K562 (cell line): ENCODE data around the gene IL10. TPM values are rescaled to one million over a fixed set of nuclear protein-coding genes. Genes with fewer than 3 reads are reported as not detected.

Source experiments
- ATAC-seq: fragments of 200-7000 bp; cut with Tn5 transposase; 3 replicates; pipeline ENCODE4 v1.9.1; 2020; ENCODE audit warnings: moderate library complexity
- BruUV-seq: library from RNA; stranded (reverse); fragments of 400-500 nt; replicated peaks from 2 replicates; lab custom pipeline; 2021; lab: Mats Ljungman, UMichigan
- CTCF ChIA-PET: fragments of 300-600 bp; formaldehyde crosslinking; extraction: SDS; loops from one replicate; lab custom pipeline; 2021; ENCODE audit warnings: low intra/inter-chr PET ratio; lab: Yijun Ruan, JAX
- POLR2A ChIA-PET: fragments of 300-600, 350-650 bp; sonication (Branson Sonifier 250); formaldehyde crosslinking; extraction: SDS; loops from one replicate; lab custom pipeline; 2021; ENCODE audit warnings: antibody characterized with exemption, inconsistent platforms; lab: Yijun Ruan, JAX
- DNase-seq, 4 experiments: peaks; one replicate each; pipeline versions ENCODE4 v3.0.0 to v3.0.0-alpha.2; 2011 to 2018; ENCODE audit warnings: low spot score in 3 of 4, mixed read lengths in 3 of 4; ENCODE audit errors: extremely low read depth in 1 of 4
- FAIRE-seq: peaks from 2 replicates; lab custom pipeline; 2011; peaks lifted over from hg19 to GRCh38; lab: Jason Lieb, UNC
- H2AFZ ChIP-seq: 2 replicates; pipeline ENCODE4 v1.6.0; 2011; ENCODE audit warnings: low read depth, low read length, control low read depth, inconsistent platforms
- H3K27ac ChIP-seq: fragments of 200-600 bp; 3 replicates; pipeline ENCODE4 v1.8.0; 2011; ENCODE audit warnings: low read depth, mild to moderate bottlenecking, control low read depth, inconsistent platforms, low read length, moderate library complexity, mixed read lengths; ENCODE audit errors: extremely low read depth
- H3K27me3 ChIP-seq, 2 experiments: fragments of 300-600 bp in 1 of 2; 2 replicates in 1 of 2; 3 replicates in 1 of 2; pipeline versions ENCODE4 v1.6.0 to v1.8.0; 2011; ENCODE audit warnings: inconsistent platforms in 2 of 2, low read length in 2 of 2, mild to moderate bottlenecking in 1 of 2, mixed read lengths in 1 of 2, moderate library complexity in 1 of 2; ENCODE audit not compliant: control insufficient read depth in 2 of 2, insufficient read depth in 2 of 2
- H3K36me3 ChIP-seq: fragments of 300-600 bp; 3 replicates; pipeline ENCODE4 v1.8.0; 2011; ENCODE audit warnings: mild to moderate bottlenecking, low read length, inconsistent platforms; ENCODE audit not compliant: control insufficient read depth, insufficient read depth
- H3K4me1 ChIP-seq, 2 experiments: fragments of 200-600 bp in 1 of 2; replicated peaks in 1 of 2; 2 replicates in 1 of 2; 3 replicates in 1 of 2; pipeline versions ENCODE4 v1.5.1 to v1.8.0; 2011; ENCODE audit warnings: inconsistent platforms in 2 of 2, low read length in 2 of 2, mild to moderate bottlenecking in 1 of 2, mixed read lengths in 1 of 2, moderate library complexity in 1 of 2; ENCODE audit not compliant: control insufficient read depth in 2 of 2, insufficient read depth in 2 of 2
- H3K4me2 ChIP-seq: 2 replicates; pipeline ENCODE4 v1.6.1; 2011; ENCODE audit warnings: low read length, control low read depth, inconsistent platforms, mixed read lengths; ENCODE audit not compliant: insufficient read depth
- H3K4me3 ChIP-seq: fragments of 200-600 bp; sonication (generic), shearing (Covaris generic); 2 replicates; pipeline ENCODE4 v1.5.1; 2016; ENCODE audit warnings: control low read depth, inconsistent platforms
- H3K79me2 ChIP-seq: fragments of 200-600 bp; 3 replicates; pipeline ENCODE4 v1.8.0; 2011; ENCODE audit warnings: low read length, inconsistent platforms; ENCODE audit not compliant: control insufficient read depth, insufficient read depth
- H3K9ac ChIP-seq, 2 experiments: 2 replicates each; pipeline versions ENCODE4 v1.6.0 to v1.6.1; 2011; ENCODE audit warnings: low read depth in 2 of 2, low read length in 2 of 2, control low read depth in 1 of 2, inconsistent platforms in 1 of 2, mild to moderate bottlenecking in 1 of 2, mixed read lengths in 1 of 2; ENCODE audit not compliant: insufficient read depth in 1 of 2
- H3K9me1 ChIP-seq: one replicate; pipeline ENCODE4 v1.6.0; 2011; ENCODE audit warnings: inconsistent platforms, mild to moderate bottlenecking, low read length, moderate library complexity; ENCODE audit not compliant: control insufficient read depth, insufficient read depth
- H3K9me3 ChIP-seq: replicated peaks from 2 replicates; pipeline ENCODE4 v1.5.1; 2011; ENCODE audit warnings: low read depth, low read length, inconsistent platforms; ENCODE audit not compliant: control insufficient read depth, insufficient read depth
- H4K20me1 ChIP-seq: replicated peaks from 2 replicates; pipeline ENCODE4 v1.6.1; 2011; ENCODE audit warnings: low read length, inconsistent platforms, mixed read lengths; ENCODE audit not compliant: control insufficient read depth, insufficient read depth
- CAMTA2 ChIP-seq: fragments of 250-450 bp; sonication (Bioruptor Pico); conservative IDR thresholded peaks from 2 replicates; pipeline ENCODE4 v1.5.1; 2022
- CBFA2T3 ChIP-seq: fragments of 450-650 bp; IDR thresholded peaks from 2 replicates; pipeline ENCODE4 v1.6.1; 2017
- FOXJ3 ChIP-seq: sonication (generic); formaldehyde crosslinking; IDR thresholded peaks from 2 replicates; pipeline ENCODE4 v1.4.0; 2020; ENCODE audit warnings: mild to moderate bottlenecking, missing genetic modification reagents
- GATA2 ChIP-seq: sonication (generic); formaldehyde crosslinking; IDR thresholded peaks from 2 replicates; pipeline ENCODE4 v1.4.0; 2020; ENCODE audit warnings: mild to moderate bottlenecking, missing genetic modification reagents
- ID3 ChIP-seq, 2 experiments: fragments of 250-450 bp in 1 of 2; fragments of 450-650 bp in 1 of 2; sonication (Bioruptor Pico) in 1 of 2; IDR thresholded peaks; 2 replicates each; pipeline versions ENCODE4 v1.6.1 to v1.8.0; 2016 to 2021; ENCODE audit warnings: mild to moderate bottlenecking in 2 of 2, moderate library complexity in 2 of 2, missing compliant biosample characterization in 1 of 2, missing genetic modification characterization in 1 of 2
- LARP7 ChIP-seq: fragments of 450-650 bp; IDR thresholded peaks from 2 replicates; pipeline ENCODE4 v1.6.1; 2016
- MEIS2 ChIP-seq: fragments of 450-650 bp; IDR thresholded peaks from 2 replicates; pipeline ENCODE4 v1.6.1; 2014; ENCODE audit warnings: mild to moderate bottlenecking; ENCODE audit not compliant: partially characterized antibody
- MIER1 ChIP-seq: fragments of 450-650 bp; IDR thresholded peaks from 2 replicates; pipeline ENCODE4 v1.6.1; 2016; ENCODE audit warnings: antibody characterized with exemption, mild to moderate bottlenecking, low read depth
- SMARCA4 ChIP-seq: fragments of 450-650 bp; IDR thresholded peaks from 2 replicates; pipeline ENCODE4 v1.6.1; 2016
- TCF15 ChIP-seq: fragments of 250-450 bp; sonication (Bioruptor Pico); IDR thresholded peaks from 2 replicates; pipeline ENCODE4 v1.8.0; 2022; ENCODE audit warnings: moderate library complexity, mild to moderate bottlenecking, inconsistent platforms
- TCF3 ChIP-seq: sonication (generic); formaldehyde crosslinking; IDR thresholded peaks from 2 replicates; pipeline ENCODE4 v1.4.0; 2020; ENCODE audit warnings: mild to moderate bottlenecking, missing genetic modification reagents
- ZFP30 ChIP-seq: fragments of 250-450 bp; sonication (Bioruptor Pico); IDR thresholded peaks from 2 replicates; pipeline ENCODE4 v1.8.0; 2022; ENCODE audit warnings: moderate library complexity, mild to moderate bottlenecking, inconsistent platforms, borderline replicate concordance
- ZFP36 ChIP-seq: fragments of 150-350 bp; IDR thresholded peaks from 2 replicates; pipeline ENCODE4 v1.6.1; 2018; ENCODE audit warnings: low read length, low read depth; ENCODE audit not compliant: partially characterized antibody
- ZNF143 ChIP-seq: sonication (generic); formaldehyde crosslinking; IDR thresholded peaks from 2 replicates; pipeline ENCODE4 v1.9.0; 2022; ENCODE audit warnings: mild to moderate bottlenecking, missing genetic modification reagents
- ZNF408 ChIP-seq: fragments of 250-450 bp; sonication (Bioruptor Pico); IDR thresholded peaks from 2 replicates; pipeline ENCODE4 v1.4.0; 2020; ENCODE audit warnings: low read depth, mild to moderate bottlenecking, moderate library complexity
- WGBS: fragments of 100-300 bp; shearing (Covaris generic); methylation state at CpG from one replicate; pipeline ENCODE4 v1.1.6; 2016; ENCODE audit warnings: low coverage, mixed read lengths; ENCODE audit not compliant: insufficient coverage; ENCODE audit errors: missing lambda C conversion rate; 5-methylcytosine and 5-hydroxymethylcytosine counted together
- in situ Hi-C: fragments of 300-500 bp; cut with MboI; formaldehyde crosslinking; loops from 4 replicates; pipeline ENCODE4 v1.15.0; 2018; ENCODE audit warnings: inconsistent platforms, mixed read lengths
- intact Hi-C: fragments of 100-400 bp; cut with micrococcal nuclease; formaldehyde crosslinking; loops from 2 replicates; pipeline ENCODE4 v1.14.2; 2022
- polyA plus RNA-seq, 8 experiments: library from polyadenylated mRNA; depleted of rRNA in 4 of 8; stranded (reverse) in 5 of 8; unstranded in 3 of 8; fragments of >200 nt; fragmentation: Nextera tagmentation in 2 of 8; fragmentation: Illumina TruSeq in 1 of 8; extraction: Ambion mirVana in 2 of 8; extraction: Trizol in 1 of 8; gene quantifications; 2 replicates each; pipeline versions ENCODE4 v1.2.1 to v1.2.3, GENCODE V29; 2011 to 2014; ENCODE audit warnings: inconsistent platforms in 1 of 8, missing spikeins in 1 of 8
- total RNA-seq, 7 experiments: library from RNA; depleted of rRNA in 6 of 7; stranded (reverse); fragments of >200 nt in 6 of 7; fragmentation: Illumina TruSeq in 2 of 7; extraction: Trizol in 2 of 7; gene quantifications; 2 replicates each; pipeline versions ENCODE4 v1.2.1 to v1.2.3, GENCODE V29; 2011 to 2021; ENCODE audit warnings: low replicate concordance in 1 of 7

IL10 gene
- total and polyA plus RNA-seq, 9 of the 15 experiments (the other 6 are each of a cell fraction or from before 2014, with no cell fraction given): 0.29 TPM; not detected in 8

- Histone ChIP-seq H3K4me1 (peaks cover 6 to 33% of the 10 kb centered on the region in 2 experiments), H3K27me3 (peaks cover 18 to 49% of the 10 kb centered on the region in 2 experiments; a peak in 4 of 5 replicates), H3K9ac (no peak overlapping the region), H3K9me3 (no peaks in the 10 kb centered on the region), H3K4me3 (no peak overlapping the region), H3K9me1 (no peaks in the 10 kb centered on the region), H3K4me2 (no peak overlapping the region), H3K79me2 (no peaks in the 10 kb centered on the region), H2AFZ (no peak overlapping the region), H4K20me1 (no peaks in the 10 kb centered on the region), H3K27ac (no peak overlapping the region), H3K36me3 (no peaks in the 10 kb centered on the region)
- no TSS peak for BruUV-seq
- FAIRE-seq (no peak), DNase-seq (no peak), ATAC-seq (no peak)
- ChIA-PET CTCF (no interaction called here), POLR2A (interaction anchor here (0.5 to 1.6 kb wide), 4 partner anchors 8 to 97 kb away, joined by 3 to 5 read pairs (median 4); no protein-coding TSS in a partner anchor)
- in situ Hi-C loops: no loop called here
- intact Hi-C loops: no loop called here
- no peak for TF ChIP-seq SMARCA4
- WGBS: 31% methylated on average over 7 of the region's 7 CpGs
These were observed 3.0 kb downstream of the IL10 start for GRCh38 chr1:206769304-206769731.

GRCh38 chr1:206768472-206769303, 3.6 kb downstream of the IL10 start:
- H3K9me3 ChIP-seq: no peaks in the 10 kb centered on the region
- no peak for TF ChIP-seq ID3 (CRISPR knock-in tag; IDR thresholded peaks at IDR 0.05)
- TF ChIP-seq ID3 (tag; IDR thresholded peaks at IDR 0.05): peak; percentile 58; the same call in 1 of the 2 replicates
- no peak for TF ChIP-seq ZFP36
- TF ChIP-seq CBFA2T3: peak; percentile 45; the same call in 1 of the 2 replicates
- TF ChIP-seq MIER1: no peak
- no peak for TF ChIP-seq TCF15 (CRISPR knock-in tag)
- peak; percentile 68 for TF ChIP-seq TCF3 (CRISPR knock-in tag)
- TF ChIP-seq MEIS2: peak; percentile 32
- TF ChIP-seq ZFP30 (CRISPR knock-in tag): no peak
- no peak for TF ChIP-seq FOXJ3 (CRISPR knock-in tag)
- TF ChIP-seq GATA2 (CRISPR knock-in tag): peak; percentile 37; the same call in 1 of the 2 replicates
- no peak for TF ChIP-seq LARP7
- no peak for TF ChIP-seq ZNF408 (CRISPR knock-in tag)
- TF ChIP-seq ZNF143 (CRISPR knock-in tag): no peak
- TF ChIP-seq CAMTA2: no peak

More at GRCh38 chr1:206768472-206769303, 3.6 kb downstream of the IL10 start:
- 42% methylated on average over 14 of the region's 14 CpGs for WGBS
- DNase-seq (peak in 1 of 4 experiments; percentile 22), FAIRE-seq (no peak), ATAC-seq (no peak)
- Histone ChIP-seq H3K79me2 (no peaks in the 10 kb centered on the region), H4K20me1 (no peaks in the 10 kb centered on the region), H3K4me1 (peaks cover 6 to 33% of the 10 kb centered on the region in 2 experiments), H3K4me3 (no peak overlapping the region), H3K27me3 (peaks cover 13 to 43% of the 10 kb centered on the region in 2 experiments; a peak in 4 of 5 replicates), H3K36me3 (no peaks in the 10 kb centered on the region), H3K9me1 (no peaks in the 10 kb centered on the region), H3K9ac (no peak overlapping the region), H3K27ac (no peak overlapping the region), H2AFZ (no peak overlapping the region), H3K4me2 (no peak overlapping the region)
- CTCF ChIA-PET: no interaction called here
- in situ Hi-C loops: no loop called here
- intact Hi-C loops: no loop called here
- BruUV-seq: no TSS peak
- POLR2A ChIA-PET: interaction anchor here (0.7 to 2.9 kb wide), 6 partner anchors 9 to 49 kb away, joined by 3 to 12 read pairs (median 4); no protein-coding TSS in a partner anchor
